Right lobe of liver (tissue), 4 donors: ENCODE results near the gene NEIL3.

Source experiments
- POLR2A ChIP-seq: fragments of 450-650 bp; IDR thresholded peaks from one replicate; pipeline ENCODE4 v1.6.1; 2017; ENCODE audit warnings: antibody characterized with exemption, mild to moderate bottlenecking
- TF ChIP-seq, protein P1 (sequence below), 4 donors: fragments of 200-600 bp in 3 of 4; fragments of 450-650 bp in 1 of 4; IDR thresholded peaks; one replicate each; pipeline versions ENCODE4 v1.5.1 to v1.8.0; 2016 to 2022; ENCODE audit warnings: antibody characterized with exemption in 4 of 4, mild to moderate bottlenecking in 2 of 4
- donor health status: DM: no; HTN: no; CAD: no.
- donor health status: DM: no; HTN: no; CAD: no.
- donor health status: DM: no; HTN: yes; CAD: no.

DNA sequence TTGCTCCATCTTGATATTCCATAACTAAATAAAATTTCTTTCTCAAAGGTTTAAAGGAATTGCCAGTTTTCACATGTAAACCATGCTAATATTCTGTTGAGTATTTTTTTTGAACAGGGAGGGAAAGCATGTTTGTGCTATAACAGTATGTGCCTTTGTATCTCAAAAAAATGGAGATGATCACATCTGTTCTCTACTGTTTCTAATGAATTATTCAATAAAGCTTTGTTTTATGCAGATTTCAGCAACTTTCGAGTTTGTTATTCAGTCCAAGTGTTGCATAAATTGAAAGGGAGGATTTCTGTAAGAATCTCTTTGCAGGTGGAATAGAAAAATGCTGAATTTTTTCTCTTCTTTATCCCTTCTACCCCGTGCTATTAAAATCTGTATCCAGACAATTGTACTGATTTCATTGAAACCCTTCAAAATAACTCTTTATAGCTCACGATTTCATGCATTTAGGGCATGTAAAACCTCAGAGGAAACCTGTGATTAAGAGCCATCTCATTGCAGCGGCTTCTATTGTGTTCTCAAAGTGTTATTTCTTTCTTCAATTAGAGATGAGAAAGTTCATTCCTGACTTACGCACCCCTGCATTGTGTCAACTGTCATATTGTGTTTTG is 42.1 kb downstream of the NEIL3 start:
- TF ChIP-seq, protein P1, sequence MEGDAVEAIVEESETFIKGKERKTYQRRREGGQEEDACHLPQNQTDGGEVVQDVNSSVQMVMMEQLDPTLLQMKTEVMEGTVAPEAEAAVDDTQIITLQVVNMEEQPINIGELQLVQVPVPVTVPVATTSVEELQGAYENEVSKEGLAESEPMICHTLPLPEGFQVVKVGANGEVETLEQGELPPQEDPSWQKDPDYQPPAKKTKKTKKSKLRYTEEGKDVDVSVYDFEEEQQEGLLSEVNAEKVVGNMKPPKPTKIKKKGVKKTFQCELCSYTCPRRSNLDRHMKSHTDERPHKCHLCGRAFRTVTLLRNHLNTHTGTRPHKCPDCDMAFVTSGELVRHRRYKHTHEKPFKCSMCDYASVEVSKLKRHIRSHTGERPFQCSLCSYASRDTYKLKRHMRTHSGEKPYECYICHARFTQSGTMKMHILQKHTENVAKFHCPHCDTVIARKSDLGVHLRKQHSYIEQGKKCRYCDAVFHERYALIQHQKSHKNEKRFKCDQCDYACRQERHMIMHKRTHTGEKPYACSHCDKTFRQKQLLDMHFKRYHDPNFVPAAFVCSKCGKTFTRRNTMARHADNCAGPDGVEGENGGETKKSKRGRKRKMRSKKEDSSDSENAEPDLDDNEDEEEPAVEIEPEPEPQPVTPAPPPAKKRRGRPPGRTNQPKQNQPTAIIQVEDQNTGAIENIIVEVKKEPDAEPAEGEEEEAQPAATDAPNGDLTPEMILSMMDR (IDR thresholded peaks at IDR 0.05) = no peak
- no peak for TF ChIP-seq POLR2A
